Measurements from ENCODE around the gene MRPS27.
"Not testable (repeated sequence)": the region's sequence is repeated elsewhere in the genome, so short reads cannot be mapped to it uniquely, and the experiment has no call there.

MRPS27 gene

GRCh38 chr5:72177538-72177937 lies 142.5 kb downstream of the MRPS27 start:
- no peak overlapping the region for H3K4me2 ChIP-seq
- H3K9ac ChIP-seq = no peak overlapping the region
- no peaks in the 10 kb centered on the region for H3K79me2 ChIP-seq (ENCODE audit: insufficient read depth, low read depth)
- no peaks in the 10 kb centered on the region; the same call in 1 of the 2 replicates for H3K27me3 ChIP-seq (ENCODE audit: insufficient read depth, low read depth)
- no peak overlapping the region for H2AFZ ChIP-seq (ENCODE audit: low read depth)
- no peak overlapping the region for H3K4me3 ChIP-seq (IDR thresholded peaks at IDR 0.05; ENCODE audit: insufficient read depth, low read depth, low read length)
- TF ChIP-seq CTCF (conservative IDR thresholded peaks at IDR 0.05; ENCODE audit: low read depth, low read length) = no peak
- H3K4me1 ChIP-seq (ENCODE audit: low read depth, poor library complexity, severe bottlenecking) = peaks cover 12% of the 10 kb centered on the region
- H3K36me3 ChIP-seq (ENCODE audit: insufficient read depth) = no peaks in the 10 kb centered on the region
- no peaks in the 10 kb centered on the region for H4K20me1 ChIP-seq (ENCODE audit: insufficient read depth)
- H3K27ac ChIP-seq = no peak overlapping the region

GRCh38 chr5:72172786-72173185 lies 147.3 kb downstream of the MRPS27 start:
- H4K20me1 ChIP-seq (ENCODE audit: insufficient read depth) = no peaks in the 10 kb centered on the region
- no peaks in the 10 kb centered on the region for H3K79me2 ChIP-seq (ENCODE audit: insufficient read depth, low read depth)
- H3K9ac ChIP-seq = no peak overlapping the region
- no peaks in the 10 kb centered on the region for H3K36me3 ChIP-seq (ENCODE audit: insufficient read depth)
- H3K27ac ChIP-seq = no peak overlapping the region
- no peaks in the 10 kb centered on the region; the same call in 1 of the 2 replicates for H3K27me3 ChIP-seq (ENCODE audit: insufficient read depth, low read depth)
- no peak for TF ChIP-seq CTCF (conservative IDR thresholded peaks at IDR 0.05; ENCODE audit: low read depth, low read length)
- H2AFZ ChIP-seq (ENCODE audit: low read depth) = no peak overlapping the region
- peaks cover 12% of the 10 kb centered on the region for H3K4me1 ChIP-seq (ENCODE audit: low read depth, poor library complexity, severe bottlenecking)
- H3K4me3 ChIP-seq (IDR thresholded peaks at IDR 0.05; ENCODE audit: insufficient read depth, low read depth, low read length) = no peak overlapping the region
- H3K4me2 ChIP-seq = no peak overlapping the region

GRCh38 chr5:72171667-72172066 lies 148.4 kb downstream of the MRPS27 start:
- no peaks in the 10 kb centered on the region for H3K36me3 ChIP-seq (ENCODE audit: insufficient read depth)
- no peak overlapping the region for H3K4me3 ChIP-seq (IDR thresholded peaks at IDR 0.05; ENCODE audit: insufficient read depth, low read depth, low read length)
- H2AFZ ChIP-seq (ENCODE audit: low read depth) = no peak overlapping the region
- H4K20me1 ChIP-seq (ENCODE audit: insufficient read depth) = no peaks in the 10 kb centered on the region
- H3K9ac ChIP-seq = no peak overlapping the region
- no peak for TF ChIP-seq CTCF (conservative IDR thresholded peaks at IDR 0.05; ENCODE audit: low read depth, low read length)
- no peak overlapping the region for H3K4me2 ChIP-seq
- H3K4me1 ChIP-seq (ENCODE audit: low read depth, poor library complexity, severe bottlenecking) = peaks cover 12% of the 10 kb centered on the region
- H3K79me2 ChIP-seq (ENCODE audit: insufficient read depth, low read depth) = no peaks in the 10 kb centered on the region
- H3K27me3 ChIP-seq (ENCODE audit: insufficient read depth, low read depth) = no peaks in the 10 kb centered on the region; the same call in 1 of the 2 replicates
- no peak overlapping the region for H3K27ac ChIP-seq

GRCh38 chr5:72171181-72171580 lies 148.9 kb downstream of the MRPS27 start:
- not testable (repeated sequence) for H3K79me2 ChIP-seq (ENCODE audit: insufficient read depth, low read depth); H3K4me2 ChIP-seq; H3K27me3 ChIP-seq (ENCODE audit: insufficient read depth, low read depth); H3K36me3 ChIP-seq (ENCODE audit: insufficient read depth); H2AFZ ChIP-seq (ENCODE audit: low read depth); H3K9ac ChIP-seq; H4K20me1 ChIP-seq (ENCODE audit: insufficient read depth); H3K27ac ChIP-seq; H3K4me3 ChIP-seq (IDR thresholded peaks at IDR 0.05; ENCODE audit: insufficient read depth, low read depth, low read length)
- H3K4me1 ChIP-seq (ENCODE audit: low read depth, poor library complexity, severe bottlenecking) = peaks cover 12% of the 10 kb centered on the region

- H3K4me1 ChIP-seq (ENCODE audit: low read depth, poor library complexity, severe bottlenecking) = peaks cover 12% of the 10 kb centered on the region
- no peaks in the 10 kb centered on the region for H3K36me3 ChIP-seq (ENCODE audit: insufficient read depth)
Observed at GRCh38 chr5:72170101-72170500, 149.9 kb downstream of the MRPS27 start.

More at GRCh38 chr5:72170101-72170500, 149.9 kb downstream of the MRPS27 start:
- Histone ChIP-seq H3K79me2 (ENCODE audit: insufficient read depth, low read depth) (no peaks in the 10 kb centered on the region), H3K27ac (no peak overlapping the region), H2AFZ (ENCODE audit: low read depth) (no peak overlapping the region), H3K27me3 (ENCODE audit: insufficient read depth, low read depth) (no peaks in the 10 kb centered on the region; the same call in 1 of the 2 replicates), H3K9ac (no peak overlapping the region), H4K20me1 (ENCODE audit: insufficient read depth) (no peaks in the 10 kb centered on the region), H3K4me2 (no peak overlapping the region), H3K4me3 (IDR thresholded peaks at IDR 0.05; ENCODE audit: insufficient read depth, low read depth, low read length) (no peak overlapping the region)
- TF ChIP-seq CTCF (conservative IDR thresholded peaks at IDR 0.05; ENCODE audit: low read depth, low read length) = no peak
